ENCODE results near the gene TNP2. TPM values are rescaled to one million over a fixed set of nuclear protein-coding genes. Genes with fewer than 3 reads are reported as not detected.
A peak's percentile ranks its signal among the peaks of the same experiment; 100 is the strongest.

TNP2 gene
- total RNA-seq, 3 donors from 2014 or later (not counting 1 experiment from before 2014, with no cell fraction given), result not detected

GRCh38 chr16:11278681-11279628 is 9.8 kb upstream of the TNP2 start:
- Histone ChIP-seq H3K27ac (ENCODE audit: low read length) (no peak overlapping the region), H3K9me3 (ENCODE audit: control insufficient read depth, insufficient read depth, low read length) (no peaks in the 10 kb centered on the region), H3K4me1 (ENCODE audit: control insufficient read depth, insufficient read depth, low read length) (no peaks in the 10 kb centered on the region), H3K4me3 (ENCODE audit: low read length) (no peak overlapping the region), H3K27me3 (ENCODE audit: control insufficient read depth, insufficient read depth, low read length) (no peaks in the 10 kb centered on the region), H3K36me3 (ENCODE audit: control insufficient read depth, insufficient read depth, low read length) (no peaks in the 10 kb centered on the region)
- Mint-ChIP-seq H3K27ac (no peak overlapping the region), H3K4me1 (no peaks in the 10 kb centered on the region), H3K9me3 (no peaks in the 10 kb centered on the region), H3K27me3 (ENCODE audit: low read depth in 2 of 2) (peaks cover 13 to 16% of the 10 kb centered on the region in 2 donors), H3K36me3 (no peaks in the 10 kb centered on the region), H3K4me3 (no peak overlapping the region)
- DNase-seq, result no peak
- TF ChIP-seq CTCF (IDR thresholded peaks at IDR 0.05), result no peak
- ATAC-seq, result peak in 1 of 3 donors; percentile 38
- WGBS (ENCODE audit: insufficient coverage), result 89% methylated on average over 7 of the region's 7 CpGs
- intact Hi-C loops (cut with micrococcal nuclease), result no loop called here

- intact Hi-C loops (cut with micrococcal nuclease), result no loop called here
- Mint-ChIP-seq H3K27me3 (ENCODE audit: low read depth in 2 of 2) (peaks cover 9 to 16% of the 10 kb centered on the region in 2 donors), H3K36me3 (no peaks in the 10 kb centered on the region), H3K27ac (no peak overlapping the region), H3K9me3 (no peaks in the 10 kb centered on the region), H3K4me3 (no peak overlapping the region), H3K4me1 (no peaks in the 10 kb centered on the region)
- Histone ChIP-seq H3K4me1 (ENCODE audit: control insufficient read depth, insufficient read depth, low read length) (no peaks in the 10 kb centered on the region), H3K27me3 (ENCODE audit: control insufficient read depth, insufficient read depth, low read length) (no peaks in the 10 kb centered on the region), H3K27ac (ENCODE audit: low read length) (no peak overlapping the region), H3K36me3 (ENCODE audit: control insufficient read depth, insufficient read depth, low read length) (no peaks in the 10 kb centered on the region), H3K9me3 (ENCODE audit: control insufficient read depth, insufficient read depth, low read length) (no peaks in the 10 kb centered on the region), H3K4me3 (ENCODE audit: low read length) (no peak overlapping the region)
- WGBS (ENCODE audit: insufficient coverage), result 86% methylated on average over 12 of the region's 12 CpGs
- no peak for TF ChIP-seq CTCF (IDR thresholded peaks at IDR 0.05)
- no peak for DNase-seq
- no peak for ATAC-seq
Observed at GRCh38 chr16:11277607-11278337, 8.6 kb upstream of the TNP2 start.

- Histone ChIP-seq H3K27me3 (ENCODE audit: control insufficient read depth, insufficient read depth, low read length) (no peaks in the 10 kb centered on the region), H3K4me3 (ENCODE audit: low read length) (no peak overlapping the region), H3K27ac (ENCODE audit: low read length) (no peak overlapping the region), H3K36me3 (ENCODE audit: control insufficient read depth, insufficient read depth, low read length) (no peaks in the 10 kb centered on the region), H3K9me3 (ENCODE audit: control insufficient read depth, insufficient read depth, low read length) (no peaks in the 10 kb centered on the region), H3K4me1 (ENCODE audit: control insufficient read depth, insufficient read depth, low read length) (no peaks in the 10 kb centered on the region)
- no peaks in the 10 kb centered on the region for H3K9me3 Mint-ChIP-seq
- no peak for ATAC-seq
- H3K4me3 Mint-ChIP-seq, result no peak overlapping the region
- intact Hi-C loops (cut with micrococcal nuclease), result no loop called here
- no peaks in the 10 kb centered on the region for H3K36me3 Mint-ChIP-seq
- WGBS (ENCODE audit: insufficient coverage), result 93% methylated on average over 10 of the region's 11 CpGs
- no peak overlapping the region for H3K27ac Mint-ChIP-seq
- no peaks in the 10 kb centered on the region for H3K4me1 Mint-ChIP-seq
- DNase-seq, result no peak
- H3K27me3 Mint-ChIP-seq (ENCODE audit: low read depth in 2 of 2), result peaks cover 5 to 12% of the 10 kb centered on the region in 2 donors
- no peak for TF ChIP-seq CTCF (IDR thresholded peaks at IDR 0.05)
Observed at GRCh38 chr16:11276896-11277593, 7.9 kb upstream of the TNP2 start.
